Measurements from ENCODE around the gene OSBPL10. TPM values are rescaled to one million over a fixed set of nuclear protein-coding genes. Genes with fewer than 3 reads are reported as not detected.

OSBPL10 gene
- total and polyA plus RNA-seq, 2 of the 8 experiments (the other 6 are each of a cell fraction or from before 2014, with no cell fraction given), result 26.2 to 86.7 TPM

DNA sequence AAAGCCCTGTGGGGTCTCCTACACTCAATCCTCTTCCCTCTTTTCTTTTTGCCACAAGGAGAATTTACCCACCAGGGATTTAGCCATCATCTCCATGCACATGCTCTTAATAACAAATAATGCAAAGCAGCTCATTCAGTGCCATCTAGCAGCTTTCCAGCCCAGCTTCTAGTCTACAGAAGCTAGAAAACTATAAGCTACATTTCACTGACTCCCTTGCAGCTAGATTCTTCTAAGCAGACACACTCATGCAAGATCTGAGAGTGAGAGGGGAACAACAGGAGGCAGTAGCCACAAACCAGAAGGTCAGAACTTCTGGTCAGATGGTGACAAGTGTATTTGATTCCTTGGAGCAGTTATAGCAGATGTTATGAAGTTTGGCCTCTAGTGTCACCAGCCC, 25.5 kb downstream of the OSBPL10 start (continued):
- TF ChIP-seq, protein P1, sequence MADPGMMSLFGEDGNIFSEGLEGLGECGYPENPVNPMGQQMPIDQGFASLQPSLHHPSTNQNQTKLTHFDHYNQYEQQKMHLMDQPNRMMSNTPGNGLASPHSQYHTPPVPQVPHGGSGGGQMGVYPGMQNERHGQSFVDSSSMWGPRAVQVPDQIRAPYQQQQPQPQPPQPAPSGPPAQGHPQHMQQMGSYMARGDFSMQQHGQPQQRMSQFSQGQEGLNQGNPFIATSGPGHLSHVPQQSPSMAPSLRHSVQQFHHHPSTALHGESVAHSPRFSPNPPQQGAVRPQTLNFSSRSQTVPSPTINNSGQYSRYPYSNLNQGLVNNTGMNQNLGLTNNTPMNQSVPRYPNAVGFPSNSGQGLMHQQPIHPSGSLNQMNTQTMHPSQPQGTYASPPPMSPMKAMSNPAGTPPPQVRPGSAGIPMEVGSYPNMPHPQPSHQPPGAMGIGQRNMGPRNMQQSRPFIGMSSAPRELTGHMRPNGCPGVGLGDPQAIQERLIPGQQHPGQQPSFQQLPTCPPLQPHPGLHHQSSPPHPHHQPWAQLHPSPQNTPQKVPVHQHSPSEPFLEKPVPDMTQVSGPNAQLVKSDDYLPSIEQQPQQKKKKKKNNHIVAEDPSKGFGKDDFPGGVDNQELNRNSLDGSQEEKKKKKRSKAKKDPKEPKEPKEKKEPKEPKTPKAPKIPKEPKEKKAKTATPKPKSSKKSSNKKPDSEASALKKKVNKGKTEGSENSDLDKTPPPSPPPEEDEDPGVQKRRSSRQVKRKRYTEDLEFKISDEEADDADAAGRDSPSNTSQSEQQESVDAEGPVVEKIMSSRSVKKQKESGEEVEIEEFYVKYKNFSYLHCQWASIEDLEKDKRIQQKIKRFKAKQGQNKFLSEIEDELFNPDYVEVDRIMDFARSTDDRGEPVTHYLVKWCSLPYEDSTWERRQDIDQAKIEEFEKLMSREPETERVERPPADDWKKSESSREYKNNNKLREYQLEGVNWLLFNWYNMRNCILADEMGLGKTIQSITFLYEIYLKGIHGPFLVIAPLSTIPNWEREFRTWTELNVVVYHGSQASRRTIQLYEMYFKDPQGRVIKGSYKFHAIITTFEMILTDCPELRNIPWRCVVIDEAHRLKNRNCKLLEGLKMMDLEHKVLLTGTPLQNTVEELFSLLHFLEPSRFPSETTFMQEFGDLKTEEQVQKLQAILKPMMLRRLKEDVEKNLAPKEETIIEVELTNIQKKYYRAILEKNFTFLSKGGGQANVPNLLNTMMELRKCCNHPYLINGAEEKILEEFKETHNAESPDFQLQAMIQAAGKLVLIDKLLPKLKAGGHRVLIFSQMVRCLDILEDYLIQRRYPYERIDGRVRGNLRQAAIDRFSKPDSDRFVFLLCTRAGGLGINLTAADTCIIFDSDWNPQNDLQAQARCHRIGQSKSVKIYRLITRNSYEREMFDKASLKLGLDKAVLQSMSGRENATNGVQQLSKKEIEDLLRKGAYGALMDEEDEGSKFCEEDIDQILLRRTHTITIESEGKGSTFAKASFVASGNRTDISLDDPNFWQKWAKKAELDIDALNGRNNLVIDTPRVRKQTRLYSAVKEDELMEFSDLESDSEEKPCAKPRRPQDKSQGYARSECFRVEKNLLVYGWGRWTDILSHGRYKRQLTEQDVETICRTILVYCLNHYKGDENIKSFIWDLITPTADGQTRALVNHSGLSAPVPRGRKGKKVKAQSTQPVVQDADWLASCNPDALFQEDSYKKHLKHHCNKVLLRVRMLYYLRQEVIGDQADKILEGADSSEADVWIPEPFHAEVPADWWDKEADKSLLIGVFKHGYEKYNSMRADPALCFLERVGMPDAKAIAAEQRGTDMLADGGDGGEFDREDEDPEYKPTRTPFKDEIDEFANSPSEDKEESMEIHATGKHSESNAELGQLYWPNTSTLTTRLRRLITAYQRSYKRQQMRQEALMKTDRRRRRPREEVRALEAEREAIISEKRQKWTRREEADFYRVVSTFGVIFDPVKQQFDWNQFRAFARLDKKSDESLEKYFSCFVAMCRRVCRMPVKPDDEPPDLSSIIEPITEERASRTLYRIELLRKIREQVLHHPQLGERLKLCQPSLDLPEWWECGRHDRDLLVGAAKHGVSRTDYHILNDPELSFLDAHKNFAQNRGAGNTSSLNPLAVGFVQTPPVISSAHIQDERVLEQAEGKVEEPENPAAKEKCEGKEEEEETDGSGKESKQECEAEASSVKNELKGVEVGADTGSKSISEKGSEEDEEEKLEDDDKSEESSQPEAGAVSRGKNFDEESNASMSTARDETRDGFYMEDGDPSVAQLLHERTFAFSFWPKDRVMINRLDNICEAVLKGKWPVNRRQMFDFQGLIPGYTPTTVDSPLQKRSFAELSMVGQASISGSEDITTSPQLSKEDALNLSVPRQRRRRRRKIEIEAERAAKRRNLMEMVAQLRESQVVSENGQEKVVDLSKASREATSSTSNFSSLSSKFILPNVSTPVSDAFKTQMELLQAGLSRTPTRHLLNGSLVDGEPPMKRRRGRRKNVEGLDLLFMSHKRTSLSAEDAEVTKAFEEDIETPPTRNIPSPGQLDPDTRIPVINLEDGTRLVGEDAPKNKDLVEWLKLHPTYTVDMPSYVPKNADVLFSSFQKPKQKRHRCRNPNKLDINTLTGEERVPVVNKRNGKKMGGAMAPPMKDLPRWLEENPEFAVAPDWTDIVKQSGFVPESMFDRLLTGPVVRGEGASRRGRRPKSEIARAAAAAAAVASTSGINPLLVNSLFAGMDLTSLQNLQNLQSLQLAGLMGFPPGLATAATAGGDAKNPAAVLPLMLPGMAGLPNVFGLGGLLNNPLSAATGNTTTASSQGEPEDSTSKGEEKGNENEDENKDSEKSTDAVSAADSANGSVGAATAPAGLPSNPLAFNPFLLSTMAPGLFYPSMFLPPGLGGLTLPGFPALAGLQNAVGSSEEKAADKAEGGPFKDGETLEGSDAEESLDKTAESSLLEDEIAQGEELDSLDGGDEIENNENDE (IDR thresholded peaks at IDR 0.05; ENCODE audit: insufficient replicate concordance, low read length), result no peak
- TF ChIP-seq KDM1A (IDR thresholded peaks at IDR 0.05; ENCODE audit: borderline replicate concordance, low read length) (no peak), JUN (IDR thresholded peaks at IDR 0.05; ENCODE audit: low read depth, low read length) (no peak), SIRT6 (IDR thresholded peaks at IDR 0.05; ENCODE audit: low read length) (no peak), SRF (IDR thresholded peaks at IDR 0.05; ENCODE audit: low read depth, low read length) (no peak)
- TF ChIP-seq, protein P2, sequence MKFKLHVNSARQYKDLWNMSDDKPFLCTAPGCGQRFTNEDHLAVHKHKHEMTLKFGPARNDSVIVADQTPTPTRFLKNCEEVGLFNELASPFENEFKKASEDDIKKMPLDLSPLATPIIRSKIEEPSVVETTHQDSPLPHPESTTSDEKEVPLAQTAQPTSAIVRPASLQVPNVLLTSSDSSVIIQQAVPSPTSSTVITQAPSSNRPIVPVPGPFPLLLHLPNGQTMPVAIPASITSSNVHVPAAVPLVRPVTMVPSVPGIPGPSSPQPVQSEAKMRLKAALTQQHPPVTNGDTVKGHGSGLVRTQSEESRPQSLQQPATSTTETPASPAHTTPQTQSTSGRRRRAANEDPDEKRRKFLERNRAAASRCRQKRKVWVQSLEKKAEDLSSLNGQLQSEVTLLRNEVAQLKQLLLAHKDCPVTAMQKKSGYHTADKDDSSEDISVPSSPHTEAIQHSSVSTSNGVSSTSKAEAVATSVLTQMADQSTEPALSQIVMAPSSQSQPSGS (IDR thresholded peaks at IDR 0.05; ENCODE audit: low read length), result no peak
